ENCODE measurements around the gene OTP. TPM values are rescaled to one million over a fixed set of nuclear protein-coding genes. Genes with fewer than 3 reads are reported as not detected.

The OTP gene
- total RNA-seq, 1 experiment from 2014 or later, result not detected

DNA sequence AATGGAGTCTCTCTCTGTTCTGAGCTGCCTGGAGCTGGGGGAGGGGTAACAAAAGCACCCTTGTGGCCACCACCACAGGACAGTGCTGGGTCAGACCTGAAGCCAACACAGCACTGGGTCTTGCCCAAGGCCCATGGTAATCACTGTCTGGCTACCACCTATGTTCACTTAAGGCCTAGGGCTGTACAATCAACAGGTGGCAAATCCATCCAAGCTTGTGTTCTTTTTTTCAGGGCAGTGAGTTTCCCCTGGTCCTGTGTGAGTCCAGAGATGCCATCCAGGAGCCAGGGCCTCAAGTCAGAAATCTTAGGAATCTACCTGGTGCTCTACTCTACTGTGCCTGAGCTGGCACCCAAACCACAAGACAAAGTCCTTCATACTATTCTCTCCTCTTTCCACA is 20.1 kb upstream of the OTP start:
- no peak for TF ChIP-seq EZH2 (IDR thresholded peaks at IDR 0.05; ENCODE audit: borderline replicate concordance, low read depth, low read length, poor library complexity, severe bottlenecking)
- TF ChIP-seq, protein P1, sequence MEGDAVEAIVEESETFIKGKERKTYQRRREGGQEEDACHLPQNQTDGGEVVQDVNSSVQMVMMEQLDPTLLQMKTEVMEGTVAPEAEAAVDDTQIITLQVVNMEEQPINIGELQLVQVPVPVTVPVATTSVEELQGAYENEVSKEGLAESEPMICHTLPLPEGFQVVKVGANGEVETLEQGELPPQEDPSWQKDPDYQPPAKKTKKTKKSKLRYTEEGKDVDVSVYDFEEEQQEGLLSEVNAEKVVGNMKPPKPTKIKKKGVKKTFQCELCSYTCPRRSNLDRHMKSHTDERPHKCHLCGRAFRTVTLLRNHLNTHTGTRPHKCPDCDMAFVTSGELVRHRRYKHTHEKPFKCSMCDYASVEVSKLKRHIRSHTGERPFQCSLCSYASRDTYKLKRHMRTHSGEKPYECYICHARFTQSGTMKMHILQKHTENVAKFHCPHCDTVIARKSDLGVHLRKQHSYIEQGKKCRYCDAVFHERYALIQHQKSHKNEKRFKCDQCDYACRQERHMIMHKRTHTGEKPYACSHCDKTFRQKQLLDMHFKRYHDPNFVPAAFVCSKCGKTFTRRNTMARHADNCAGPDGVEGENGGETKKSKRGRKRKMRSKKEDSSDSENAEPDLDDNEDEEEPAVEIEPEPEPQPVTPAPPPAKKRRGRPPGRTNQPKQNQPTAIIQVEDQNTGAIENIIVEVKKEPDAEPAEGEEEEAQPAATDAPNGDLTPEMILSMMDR (conservative IDR thresholded peaks at IDR 0.05; ENCODE audit: low read depth, low read length), result no peak
- no peak overlapping the region for H3K27ac ChIP-seq (ENCODE audit: low read depth, low read length, poor library complexity, severe bottlenecking)
- H3K9me3 ChIP-seq (ENCODE audit: low read depth, low read length, poor library complexity, severe bottlenecking), result no peaks in the 10 kb centered on the region
- intact Hi-C loops (cut with micrococcal nuclease; ENCODE audit: unreplicated experiment), result no loop called here
- no TSS peak for BruUV-seq (replicated peaks)
- peaks cover 42% of the 10 kb centered on the region for H3K27me3 ChIP-seq (replicated peaks; ENCODE audit: insufficient read depth, low read depth, low read length, poor library complexity)
- POLR2A ChIA-PET (ENCODE audit: low non-redundant PET), result no interaction called here
- H3K4me1 ChIP-seq (ENCODE audit: insufficient read depth, low read length, poor library complexity, severe bottlenecking), result no peaks in the 10 kb centered on the region
- CTCF ChIA-PET, result no interaction called here
- no peak for DNase-seq (ENCODE audit: low spot score)
- H3K36me3 ChIP-seq (ENCODE audit: insufficient read depth, low read length, poor library complexity, severe bottlenecking), result no peaks in the 10 kb centered on the region
- no peak overlapping the region for H3K4me3 ChIP-seq (ENCODE audit: low read depth, low read length, poor library complexity, severe bottlenecking)

GRCh38 chr5:77651343-77651742 is 12.8 kb upstream of the OTP start:
- Histone ChIP-seq H3K9me3 (ENCODE audit: low read depth, low read length, poor library complexity, severe bottlenecking) (no peaks in the 10 kb centered on the region), H3K4me3 (ENCODE audit: low read depth, low read length, poor library complexity, severe bottlenecking) (no peak overlapping the region), H3K27me3 (replicated peaks; ENCODE audit: insufficient read depth, low read depth, low read length, poor library complexity) (peaks cover 93% of the 10 kb centered on the region), H3K36me3 (ENCODE audit: insufficient read depth, low read length, poor library complexity, severe bottlenecking) (no peaks in the 10 kb centered on the region), H3K4me1 (ENCODE audit: insufficient read depth, low read length, poor library complexity, severe bottlenecking) (no peaks in the 10 kb centered on the region), H3K27ac (ENCODE audit: low read depth, low read length, poor library complexity, severe bottlenecking) (no peak overlapping the region)
- intact Hi-C loops (cut with micrococcal nuclease; ENCODE audit: unreplicated experiment), result no loop called here
- ChIA-PET POLR2A (ENCODE audit: low non-redundant PET) (no interaction called here), CTCF (no interaction called here)
- BruUV-seq (replicated peaks), result no TSS peak
- no peak for DNase-seq (ENCODE audit: low spot score)
- TF ChIP-seq, protein P1 (conservative IDR thresholded peaks at IDR 0.05; ENCODE audit: low read depth, low read length), result no peak
- no peak for TF ChIP-seq EZH2 (IDR thresholded peaks at IDR 0.05; ENCODE audit: borderline replicate concordance, low read depth, low read length, poor library complexity, severe bottlenecking)

DNA sequence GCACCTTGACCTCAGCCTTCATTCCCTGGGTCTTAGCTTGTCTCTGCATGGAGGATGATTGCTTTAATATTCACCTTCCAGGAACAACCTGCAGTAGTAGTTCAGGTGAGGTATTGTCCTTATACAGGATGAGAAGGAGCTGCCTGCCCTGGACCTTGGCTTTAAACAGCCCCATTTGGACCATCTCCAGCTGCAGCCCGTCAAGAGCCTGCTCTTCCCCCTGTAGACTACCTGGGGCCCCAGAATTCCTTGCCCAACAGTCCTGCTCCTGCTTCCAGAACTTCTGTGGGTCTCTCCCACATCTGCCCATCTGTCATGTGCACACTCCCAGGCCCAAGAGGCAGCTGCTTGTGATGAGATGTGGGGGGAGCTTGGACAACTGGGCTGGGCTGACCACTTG is 12.2 kb upstream of the OTP start:
- TF ChIP-seq EZH2 (IDR thresholded peaks at IDR 0.05; ENCODE audit: borderline replicate concordance, low read depth, low read length, poor library complexity, severe bottlenecking), result no peak
- TF ChIP-seq, protein P1 (conservative IDR thresholded peaks at IDR 0.05; ENCODE audit: low read depth, low read length), result no peak
- Histone ChIP-seq H3K4me1 (ENCODE audit: insufficient read depth, low read length, poor library complexity, severe bottlenecking) (no peaks in the 10 kb centered on the region), H3K4me3 (ENCODE audit: low read depth, low read length, poor library complexity, severe bottlenecking) (no peak overlapping the region), H3K27ac (ENCODE audit: low read depth, low read length, poor library complexity, severe bottlenecking) (no peak overlapping the region), H3K36me3 (ENCODE audit: insufficient read depth, low read length, poor library complexity, severe bottlenecking) (no peaks in the 10 kb centered on the region), H3K27me3 (replicated peaks; ENCODE audit: insufficient read depth, low read depth, low read length, poor library complexity) (peaks cover 93% of the 10 kb centered on the region), H3K9me3 (ENCODE audit: low read depth, low read length, poor library complexity, severe bottlenecking) (no peaks in the 10 kb centered on the region)
- intact Hi-C loops (cut with micrococcal nuclease; ENCODE audit: unreplicated experiment), result no loop called here
- ChIA-PET CTCF (no interaction called here), POLR2A (ENCODE audit: low non-redundant PET) (interaction anchor here (0.6 kb wide), 1 partner anchor 123 kb away, joined by 4 read pairs; no protein-coding TSS in a partner anchor)
- DNase-seq (ENCODE audit: low spot score), result no peak
- BruUV-seq (replicated peaks), result no TSS peak

Data from A673 (cell line).